ENCODE measurements around the gene CNTNAP1. TPM values are rescaled to one million over a fixed set of nuclear protein-coding genes. Genes with fewer than 3 reads are reported as not detected.

CNTNAP1 gene
- total RNA-seq, 1 experiment from 2014 or later: 6.4 TPM

DNA sequence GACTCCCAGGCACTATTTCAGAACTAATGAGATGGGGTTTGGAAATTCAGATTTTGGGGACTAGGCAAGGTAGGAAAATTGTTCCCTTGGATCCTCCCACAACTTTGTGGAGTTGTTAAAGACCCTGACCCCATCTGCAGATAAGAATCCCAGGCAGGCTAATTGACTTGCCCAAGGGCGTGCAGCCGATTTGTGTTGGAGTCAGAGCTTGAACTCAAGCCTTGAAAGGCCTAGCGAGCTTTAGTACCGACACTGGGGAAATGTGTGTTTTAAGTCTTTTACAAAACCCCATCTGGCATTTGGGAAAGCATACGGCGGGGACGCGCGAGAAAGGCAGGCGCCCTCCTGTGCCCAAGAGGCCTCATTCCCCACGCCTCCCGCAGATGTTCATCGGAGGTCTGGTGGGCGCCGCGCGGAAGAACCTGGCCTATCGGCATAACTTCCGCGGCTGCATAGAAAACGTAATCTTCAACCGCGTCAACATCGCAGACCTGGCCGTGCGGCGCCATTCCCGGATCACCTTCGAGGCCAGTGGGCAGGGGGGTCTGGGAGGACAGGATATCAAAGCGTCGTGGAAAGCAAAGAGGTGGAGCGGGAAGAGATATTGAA is 4.3 kb downstream of the CNTNAP1 start (continued):
- TF ChIP-seq ELF1 (IDR thresholded peaks at IDR 0.05; ENCODE audit: borderline replicate concordance, low read depth): no peak
- TF ChIP-seq POLR2A (IDR thresholded peaks at IDR 0.05; ENCODE audit: borderline replicate concordance, extremely low read depth, insufficient read depth, insufficient read length): no peak
- TF ChIP-seq EZH2 (IDR thresholded peaks at IDR 0.05): no peak
- TF ChIP-seq SRF (IDR thresholded peaks at IDR 0.05; ENCODE audit: low read depth): no peak

DNA sequence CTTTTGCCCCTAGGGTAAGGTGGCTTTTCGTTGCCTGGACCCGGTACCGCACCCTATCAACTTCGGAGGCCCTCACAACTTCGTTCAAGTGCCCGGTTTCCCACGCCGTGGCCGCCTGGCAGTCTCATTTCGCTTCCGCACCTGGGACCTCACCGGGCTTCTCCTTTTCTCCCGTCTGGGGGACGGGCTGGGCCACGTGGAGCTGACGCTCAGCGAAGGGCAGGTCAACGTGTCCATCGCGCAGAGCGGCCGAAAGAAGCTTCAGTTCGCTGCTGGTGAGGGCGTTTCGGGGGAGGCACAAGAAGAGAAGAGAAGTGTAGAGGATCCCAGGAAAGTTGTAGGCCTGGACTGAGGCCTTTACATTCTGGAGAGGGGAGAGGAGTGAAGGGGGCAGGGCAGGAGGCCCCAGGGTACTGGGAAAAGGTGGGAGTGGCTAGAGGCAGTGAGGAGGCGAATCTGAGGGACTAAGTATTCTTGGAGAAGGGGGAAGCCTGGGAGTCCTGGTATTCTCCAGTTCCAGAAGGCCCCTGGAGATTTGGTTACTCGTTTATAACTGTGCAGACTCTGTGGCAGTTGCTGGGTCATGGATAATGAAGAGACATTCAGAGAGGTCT is 5.5 kb downstream of the CNTNAP1 start:
- TF ChIP-seq EZH2 (IDR thresholded peaks at IDR 0.05): no peak
- TF ChIP-seq SRF (IDR thresholded peaks at IDR 0.05; ENCODE audit: low read depth): no peak
- no peak for TF ChIP-seq RAD21 (IDR thresholded peaks at IDR 0.05; ENCODE audit: low read depth)
- no peak for TF ChIP-seq ZNF274 (IDR thresholded peaks at IDR 0.05; ENCODE audit: low read depth, low read length)
- TF ChIP-seq JUND (IDR thresholded peaks at IDR 0.05): no peak
- TF ChIP-seq CEBPB (IDR thresholded peaks at IDR 0.05; ENCODE audit: low read depth): no peak
- no peak for TF ChIP-seq CBX3 (IDR thresholded peaks at IDR 0.05; ENCODE audit: low read depth)
- no peak for TF ChIP-seq FOSL1 (IDR thresholded peaks at IDR 0.05; ENCODE audit: low read depth)
- no peak for TF ChIP-seq SIN3A (IDR thresholded peaks at IDR 0.05; ENCODE audit: low read depth)
- TF ChIP-seq POLR2A (IDR thresholded peaks at IDR 0.05; ENCODE audit: borderline replicate concordance, extremely low read depth, insufficient read depth, insufficient read length): no peak
- TF ChIP-seq POLR2AphosphoS5 (IDR thresholded peaks at IDR 0.05; ENCODE audit: low read depth, low read length): no peak
- no peak for TF ChIP-seq YY1 (IDR thresholded peaks at IDR 0.05; ENCODE audit: extremely low read depth, insufficient replicate concordance, low read depth, low read length)
- TF ChIP-seq TCF7L2 (IDR thresholded peaks at IDR 0.05; ENCODE audit: borderline replicate concordance, extremely low read depth, insufficient read depth, insufficient read length): no peak
- no TSS peak for BruUV-seq (replicated peaks)
- DNase-seq (ENCODE audit: low read depth, low spot score): no peak
- Histone ChIP-seq H3K4me2 (ENCODE audit: low read length) (no peak overlapping the region), H3K36me3 (ENCODE audit: control insufficient read depth in 1 of 2, insufficient read depth in 2 of 2, low read length in 2 of 2) (no peaks in the 10 kb centered on the region; a peak in 1 of 4 replicates), H2AFZ (ENCODE audit: low read depth, low read length, poor library complexity, severe bottlenecking) (no peak overlapping the region), H3K9me2 (ENCODE audit: insufficient read depth) (no peaks in the 10 kb centered on the region), H4K20me1 (ENCODE audit: insufficient read depth) (no peaks in the 10 kb centered on the region), H3K9me3 (ENCODE audit: control insufficient read depth in 1 of 2, insufficient read depth in 1 of 2, low read depth in 1 of 2, low read length in 2 of 2) (no peaks in the 10 kb centered on the region), H3K4me3 (replicated peaks in 1 of 2; ENCODE audit: low read depth in 1 of 2, low read length in 2 of 2) (no peak overlapping the region), H3K79me2 (ENCODE audit: insufficient read depth, low read length) (no peaks in the 10 kb centered on the region), H3K27me3 (ENCODE audit: insufficient read depth, low read length) (no peaks in the 10 kb centered on the region), H3K9ac (ENCODE audit: low read length) (no peak overlapping the region), H3K27ac (ENCODE audit: low read depth, low read length) (no peak overlapping the region), H3K4me1 (ENCODE audit: control insufficient read depth in 1 of 2, insufficient read depth in 2 of 2, low read length in 2 of 2) (peaks cover 4 to 6% of the 10 kb centered on the region in 2 experiments; a peak in 2 of 4 replicates)
- POLR2A ChIA-PET: no interaction called here
- CTCF ChIA-PET: no interaction called here
- RAD21 ChIA-PET (ENCODE audit: low non-redundant PET in 1 of 2, low total read pairs in 2 of 2, uncharacterized antibody in 2 of 2, unreplicated experiment in 2 of 2): no interaction called here
- ATAC-seq: no peak
- intact Hi-C loops (cut with micrococcal nuclease): no loop called here
